Prostate gland (tissue), 2 donors: ENCODE measurements around the gene RRN3.
"Not testable (repeated sequence)": the region's sequence is repeated elsewhere in the genome, so short reads cannot be mapped to it uniquely, and the experiment has no call there.

Source experiments
- POLR2A ChIP-seq: fragments of 450-650 bp; IDR thresholded peaks from one replicate; pipeline ENCODE4 v1.6.1; 2016; ENCODE audit warnings: antibody characterized with exemption, mild to moderate bottlenecking
- POLR2AphosphoS5 ChIP-seq: sonication (generic); formaldehyde crosslinking; IDR thresholded peaks from one replicate; pipeline ENCODE4 v1.6.1; 2017; ENCODE audit warnings: antibody characterized with exemption
- TF ChIP-seq, protein P1 (sequence below), 4 experiments: fragments of 200-600 bp in 2 of 4; fragments of 450-650 bp in 2 of 4; sonication (generic) in 2 of 4; IDR thresholded peaks; 1 replicate in 3 of 4; 2 replicates in 1 of 4; pipeline ENCODE4 v1.5.1; 2016 to 2019; ENCODE audit warnings: antibody characterized with exemption in 4 of 4, mild to moderate bottlenecking in 2 of 4, moderate library complexity in 2 of 4

DNA sequence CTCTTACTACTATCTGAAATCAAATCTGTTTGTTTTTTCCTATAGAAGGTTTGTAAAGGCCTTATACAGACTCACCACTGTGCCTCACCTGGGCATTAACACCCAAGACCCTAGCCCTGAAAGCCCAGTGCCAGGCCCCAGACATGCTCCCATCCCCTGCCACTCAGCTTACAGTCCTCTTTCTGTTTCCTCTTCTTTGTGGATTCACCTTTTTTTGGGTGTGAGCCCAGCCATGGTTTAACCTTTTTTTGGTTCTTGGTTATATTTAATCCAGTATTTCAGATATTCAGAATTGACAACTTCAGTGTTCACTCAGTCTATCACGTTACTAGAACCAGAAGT lies 69.2 kb downstream of the RRN3 start:
- TF ChIP-seq, protein P1, sequence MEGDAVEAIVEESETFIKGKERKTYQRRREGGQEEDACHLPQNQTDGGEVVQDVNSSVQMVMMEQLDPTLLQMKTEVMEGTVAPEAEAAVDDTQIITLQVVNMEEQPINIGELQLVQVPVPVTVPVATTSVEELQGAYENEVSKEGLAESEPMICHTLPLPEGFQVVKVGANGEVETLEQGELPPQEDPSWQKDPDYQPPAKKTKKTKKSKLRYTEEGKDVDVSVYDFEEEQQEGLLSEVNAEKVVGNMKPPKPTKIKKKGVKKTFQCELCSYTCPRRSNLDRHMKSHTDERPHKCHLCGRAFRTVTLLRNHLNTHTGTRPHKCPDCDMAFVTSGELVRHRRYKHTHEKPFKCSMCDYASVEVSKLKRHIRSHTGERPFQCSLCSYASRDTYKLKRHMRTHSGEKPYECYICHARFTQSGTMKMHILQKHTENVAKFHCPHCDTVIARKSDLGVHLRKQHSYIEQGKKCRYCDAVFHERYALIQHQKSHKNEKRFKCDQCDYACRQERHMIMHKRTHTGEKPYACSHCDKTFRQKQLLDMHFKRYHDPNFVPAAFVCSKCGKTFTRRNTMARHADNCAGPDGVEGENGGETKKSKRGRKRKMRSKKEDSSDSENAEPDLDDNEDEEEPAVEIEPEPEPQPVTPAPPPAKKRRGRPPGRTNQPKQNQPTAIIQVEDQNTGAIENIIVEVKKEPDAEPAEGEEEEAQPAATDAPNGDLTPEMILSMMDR (IDR thresholded peaks at IDR 0.05) = not testable (repeated sequence)
- TF ChIP-seq POLR2AphosphoS5, POLR2A: not testable (repeated sequence)
